Parathyroid adenoma (tissue), 2 donors: ENCODE measurements around the gene GAN.

ENCODE experiments used
- H2AFZ ChIP-seq: fragments of 300-600 bp; sonication (generic); one replicate; pipeline ENCODE4 v1.7.0; 2017; ENCODE audit warnings: antibody characterized with exemption, mild to moderate bottlenecking
- H3K27ac ChIP-seq: fragments of 300-600 bp; sonication (generic); one replicate; pipeline ENCODE4 v1.7.0; 2017
- H3K27me3 ChIP-seq: fragments of 300-600 bp; sonication (generic); one replicate; pipeline ENCODE4 v1.7.0; 2017; ENCODE audit warnings: low read length; ENCODE audit not compliant: control insufficient read depth, insufficient read depth
- H3K36me3 ChIP-seq: fragments of 300-600 bp; sonication (generic); one replicate; pipeline ENCODE4 v1.7.0; 2017; ENCODE audit warnings: low read length; ENCODE audit not compliant: control insufficient read depth, insufficient read depth
- H3K4me1 ChIP-seq: fragments of 300-600 bp; sonication (generic); one replicate; pipeline ENCODE4 v1.7.0; 2017; ENCODE audit warnings: control low read depth
- H3K4me2 ChIP-seq: fragments of 300-600 bp; sonication (generic); one replicate; pipeline ENCODE4 v1.7.0; 2017; ENCODE audit warnings: low read length
- H3K4me3 ChIP-seq: fragments of 300-600 bp; sonication (generic); one replicate; pipeline ENCODE4 v1.7.0; 2017; ENCODE audit warnings: low read depth, low read length
- H3K79me2 ChIP-seq: fragments of 300-600 bp; sonication (generic); one replicate; pipeline ENCODE4 v1.7.0; 2017; ENCODE audit warnings: control low read depth
- H3K9ac ChIP-seq: fragments of 300-600 bp; sonication (generic); one replicate; pipeline ENCODE4 v1.7.0; 2017; ENCODE audit warnings: mild to moderate bottlenecking
- H3K9me3 ChIP-seq: fragments of 300-600 bp; sonication (generic); one replicate; pipeline ENCODE4 v1.7.0; 2017; ENCODE audit warnings: low read length; ENCODE audit not compliant: control insufficient read depth
- TF ChIP-seq, protein P1 (sequence below): fragments of 300-600 bp; sonication (generic); IDR thresholded peaks from one replicate; pipeline ENCODE4 v1.7.0; 2017; ENCODE audit warnings: antibody characterized with exemption, mild to moderate bottlenecking
- donor health status: primary hyperparathyroidism.

Gene GAN

DNA sequence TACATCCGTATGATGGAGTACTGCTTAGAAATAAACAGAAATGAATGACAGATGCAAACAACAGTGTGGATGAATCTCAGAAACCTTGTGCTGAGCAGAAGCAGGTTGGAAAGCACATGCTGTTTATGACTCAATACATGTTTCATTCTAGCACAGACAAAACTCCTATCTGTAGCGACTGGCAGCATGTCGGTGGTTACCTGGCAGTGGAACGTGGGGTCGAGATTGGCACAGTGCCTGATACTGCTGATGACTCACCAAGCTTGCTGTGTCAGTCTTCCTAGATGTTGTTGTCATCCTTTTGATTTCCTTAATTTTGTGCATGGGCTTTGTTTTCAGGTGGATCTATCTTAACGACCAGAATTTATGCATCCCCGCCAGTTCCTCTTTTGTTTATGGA lies 62.1 kb downstream of the GAN start:
- Histone ChIP-seq H2AFZ (no peak overlapping the region), H3K9ac (no peak overlapping the region), H3K27ac (no peak overlapping the region), H3K9me3 (no peaks in the 10 kb centered on the region), H3K4me3 (no peak overlapping the region), H3K4me2 (no peak overlapping the region), H3K79me2 (no peaks in the 10 kb centered on the region), H3K36me3 (no peaks in the 10 kb centered on the region), H3K27me3 (no peaks in the 10 kb centered on the region), H3K4me1 (no peaks in the 10 kb centered on the region)
- TF ChIP-seq, protein P1, sequence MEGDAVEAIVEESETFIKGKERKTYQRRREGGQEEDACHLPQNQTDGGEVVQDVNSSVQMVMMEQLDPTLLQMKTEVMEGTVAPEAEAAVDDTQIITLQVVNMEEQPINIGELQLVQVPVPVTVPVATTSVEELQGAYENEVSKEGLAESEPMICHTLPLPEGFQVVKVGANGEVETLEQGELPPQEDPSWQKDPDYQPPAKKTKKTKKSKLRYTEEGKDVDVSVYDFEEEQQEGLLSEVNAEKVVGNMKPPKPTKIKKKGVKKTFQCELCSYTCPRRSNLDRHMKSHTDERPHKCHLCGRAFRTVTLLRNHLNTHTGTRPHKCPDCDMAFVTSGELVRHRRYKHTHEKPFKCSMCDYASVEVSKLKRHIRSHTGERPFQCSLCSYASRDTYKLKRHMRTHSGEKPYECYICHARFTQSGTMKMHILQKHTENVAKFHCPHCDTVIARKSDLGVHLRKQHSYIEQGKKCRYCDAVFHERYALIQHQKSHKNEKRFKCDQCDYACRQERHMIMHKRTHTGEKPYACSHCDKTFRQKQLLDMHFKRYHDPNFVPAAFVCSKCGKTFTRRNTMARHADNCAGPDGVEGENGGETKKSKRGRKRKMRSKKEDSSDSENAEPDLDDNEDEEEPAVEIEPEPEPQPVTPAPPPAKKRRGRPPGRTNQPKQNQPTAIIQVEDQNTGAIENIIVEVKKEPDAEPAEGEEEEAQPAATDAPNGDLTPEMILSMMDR: no peak

DNA sequence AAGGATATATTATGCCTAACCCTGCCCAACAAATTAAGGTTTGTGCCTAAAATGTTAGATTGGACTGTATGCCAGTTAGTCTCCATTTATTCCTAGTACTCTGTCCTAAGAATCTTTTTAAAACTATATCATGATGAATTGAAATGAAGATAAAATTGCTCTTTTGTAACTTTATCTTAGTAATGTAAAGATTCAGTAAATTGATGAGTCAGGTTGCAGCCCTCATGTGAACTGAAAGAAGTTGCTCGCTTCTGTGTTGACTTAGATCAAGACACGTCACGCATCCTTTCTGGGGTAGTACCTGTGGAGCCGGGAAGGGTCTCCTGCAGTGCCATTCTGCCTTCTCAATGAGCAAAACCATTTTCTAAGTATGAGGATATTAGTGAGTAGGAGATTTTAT lies 63.3 kb downstream of the GAN start:
- Histone ChIP-seq H3K9me3 (no peaks in the 10 kb centered on the region), H3K79me2 (no peaks in the 10 kb centered on the region), H3K4me3 (no peak overlapping the region), H3K27ac (no peak overlapping the region), H3K27me3 (no peaks in the 10 kb centered on the region), H3K4me1 (no peaks in the 10 kb centered on the region), H3K9ac (no peak overlapping the region), H2AFZ (no peak overlapping the region), H3K36me3 (no peaks in the 10 kb centered on the region), H3K4me2 (no peak overlapping the region)
- TF ChIP-seq, protein P1: no peak

DNA sequence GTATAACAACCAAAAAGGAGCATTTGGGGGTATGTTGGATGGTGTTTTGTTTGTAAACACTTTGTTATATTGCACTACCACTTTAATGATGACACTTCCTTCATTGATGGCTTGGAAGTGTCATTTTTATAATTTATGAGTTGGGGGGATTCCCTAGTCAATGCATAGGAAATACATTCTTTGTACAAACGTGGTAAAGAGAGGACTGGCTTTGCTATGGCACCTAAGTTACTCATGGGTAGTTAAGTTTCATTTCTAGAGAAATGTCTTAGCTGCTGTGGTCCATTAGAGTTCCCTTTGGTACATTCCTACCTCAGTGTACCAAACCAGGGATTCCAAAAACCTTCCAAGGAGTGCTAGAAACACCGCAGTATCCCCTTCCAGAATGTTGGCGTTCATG lies 66.2 kb downstream of the GAN start:
- Histone ChIP-seq H3K4me2 (no peak overlapping the region), H3K27ac (no peak overlapping the region), H3K27me3 (no peaks in the 10 kb centered on the region), H3K4me3 (no peak overlapping the region), H3K9ac (no peak overlapping the region), H3K4me1 (no peaks in the 10 kb centered on the region), H3K36me3 (no peaks in the 10 kb centered on the region), H2AFZ (no peak overlapping the region), H3K9me3 (no peaks in the 10 kb centered on the region), H3K79me2 (no peaks in the 10 kb centered on the region)
- TF ChIP-seq, protein P1: no peak

DNA sequence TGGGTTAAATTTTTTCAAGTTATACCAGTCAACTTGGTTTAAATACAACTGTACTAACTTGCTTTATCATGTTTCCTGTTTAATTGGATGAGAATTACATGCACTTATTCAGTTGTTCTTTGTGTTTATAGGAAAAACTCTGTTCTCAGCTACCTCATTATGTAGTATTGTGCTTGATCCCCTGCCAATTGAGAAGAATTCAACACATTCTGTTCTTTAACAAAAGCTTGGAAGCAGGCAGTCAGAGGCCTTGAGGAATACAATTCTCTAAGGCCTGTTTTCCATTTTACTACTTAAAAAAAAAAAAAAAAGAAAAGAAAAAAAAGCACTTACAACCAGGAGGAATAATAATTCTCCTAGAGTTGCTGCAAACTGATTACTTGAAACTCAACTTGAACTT lies 69.2 kb downstream of the GAN start:
- TF ChIP-seq, protein P1: no peak
- H2AFZ ChIP-seq: no peak overlapping the region
- H3K9me3 ChIP-seq: no peaks in the 10 kb centered on the region
- no peaks in the 10 kb centered on the region for H3K79me2 ChIP-seq
- H3K4me1 ChIP-seq: no peaks in the 10 kb centered on the region
- no peaks in the 10 kb centered on the region for H3K36me3 ChIP-seq
- H3K27ac ChIP-seq: no peak overlapping the region
- no peak overlapping the region for H3K4me2 ChIP-seq
- H3K27me3 ChIP-seq: no peaks in the 10 kb centered on the region
- H3K4me3 ChIP-seq: no peak overlapping the region
- H3K9ac ChIP-seq: no peak overlapping the region

DNA sequence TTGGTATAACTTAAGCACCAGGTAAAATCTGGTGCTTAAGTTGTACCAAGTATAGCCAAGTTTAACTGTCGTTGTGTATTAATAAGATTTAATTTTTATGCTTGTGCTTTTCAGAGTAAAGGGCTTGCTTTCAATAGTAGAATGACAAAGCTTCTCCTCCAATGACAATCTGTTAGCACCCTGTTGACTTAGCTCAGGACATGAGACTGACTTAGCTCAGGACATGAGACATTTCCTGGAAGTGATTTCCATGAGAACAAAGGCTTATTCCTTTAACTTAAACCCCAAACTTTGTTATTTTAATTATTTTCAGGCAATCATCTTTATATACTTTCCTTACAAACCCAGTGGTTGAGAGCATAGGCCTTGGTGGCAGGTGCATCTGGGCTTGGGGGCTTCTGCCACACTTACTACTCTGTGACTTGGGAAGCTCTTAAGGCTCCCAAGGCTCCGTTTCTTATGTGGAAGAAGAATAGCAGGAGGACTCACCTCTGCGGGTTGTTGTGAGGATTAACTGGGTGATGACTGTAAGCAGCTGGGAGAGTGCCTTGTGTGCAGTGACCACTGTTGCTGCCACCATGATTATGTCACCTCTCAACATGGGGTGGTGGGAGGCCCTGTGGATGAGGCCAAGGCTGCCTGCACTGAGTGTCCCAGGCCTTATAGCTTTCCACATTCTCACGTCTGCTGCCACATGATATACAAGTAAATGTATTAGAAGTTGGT lies 70.4 kb downstream of the GAN start:
- no peaks in the 10 kb centered on the region for H3K79me2 ChIP-seq
- H3K4me2 ChIP-seq: no peak overlapping the region
- no peaks in the 10 kb centered on the region for H3K27me3 ChIP-seq
- no peak overlapping the region for H2AFZ ChIP-seq
- H3K4me1 ChIP-seq: no peaks in the 10 kb centered on the region
- no peaks in the 10 kb centered on the region for H3K9me3 ChIP-seq
- no peak overlapping the region for H3K9ac ChIP-seq
- TF ChIP-seq, protein P1: no peak
- no peak overlapping the region for H3K27ac ChIP-seq
- no peak overlapping the region for H3K4me3 ChIP-seq
- no peaks in the 10 kb centered on the region for H3K36me3 ChIP-seq
